HL-60 (cell line): Measurements from ENCODE around the gene AKNA.

Experiments used
- DNase-seq, 2 experiments: peaks; one replicate each; pipeline ENCODE4 v3.0.0-alpha.2; 2010 to 2020; ENCODE audit warnings: low read depth in 1 of 2, low spot score in 1 of 2
- H3K27ac ChIP-seq: fragments of 250-450 bp; sonication (Bioruptor Pico); replicated peaks from 2 replicates; pipeline ENCODE4 v1.5.1; 2020; ENCODE audit warnings: mild to moderate bottlenecking, moderate library complexity
- H3K27me3 ChIP-seq: fragments of 250-450 bp; sonication (Bioruptor Pico); 2 replicates; pipeline ENCODE4 v1.5.1; 2021; ENCODE audit warnings: mild to moderate bottlenecking, moderate library complexity; ENCODE audit not compliant: insufficient read depth, poor library complexity, severe bottlenecking
- H3K4me3 ChIP-seq: replicated peaks from 2 replicates; pipeline ENCODE4 v1.5.1; 2011; ENCODE audit warnings: mild to moderate bottlenecking, control low read depth, low read length; ENCODE audit not compliant: insufficient read depth
- CTCF ChIP-seq: IDR thresholded peaks from one replicate; pipeline ENCODE4 v1.5.1; 2011; ENCODE audit warnings: low read length, control low read depth, inconsistent platforms; ENCODE audit not compliant: insufficient read depth
- GABPA ChIP-seq: IDR thresholded peaks from 2 replicates; pipeline ENCODE4 v1.6.1; 2012; ENCODE audit warnings: low read depth
- POLR2AphosphoS5 ChIP-seq: IDR thresholded peaks from 2 replicates; pipeline ENCODE4 v1.6.1; 2012; ENCODE audit warnings: low read depth
- REST ChIP-seq: IDR thresholded peaks from 2 replicates; pipeline ENCODE4 v1.6.1; 2012; ENCODE audit warnings: low read depth; ENCODE audit not compliant: insufficient replicate concordance
- SPI1 ChIP-seq: IDR thresholded peaks from 2 replicates; pipeline ENCODE4 v1.6.1; 2012; ENCODE audit warnings: low read depth, mild to moderate bottlenecking, borderline replicate concordance
- long read RNA-seq: library from polyadenylated mRNA; unstranded; transcript quantifications from one replicate; pipeline ENCODE4 v2.0.0, GENCODE V29; 2020

The AKNA gene
- long read RNA-seq, full-length matches to known transcripts, result 4 of 75 reads
- long read RNA-seq, partial matches to known transcripts, result 53 of 75 reads
- long read RNA-seq, other reads (novel, unspliced or antisense), result 18 of 75 reads

- H3K27ac ChIP-seq, result peak within 1 kb of the TSS; percentile 82
- TF ChIP-seq SPI1 (no peak), POLR2AphosphoS5 (peak; percentile 32; the same call in 1 of the 2 replicates), GABPA (no peak), REST (no peak), CTCF (no peak)
- peak in 1 of 2 experiments; percentile 84 for DNase-seq
- no peaks in the 10 kb centered on the region for H3K27me3 ChIP-seq
- peak within 1 kb of the TSS; percentile 66 for H3K4me3 ChIP-seq
Observed at GRCh38 chr9:114387680-114388356, at the start of gene AKNA. Gene AKNA, minus strand, starts transcription at chr9:114387982. Its CDS starts 6,649 bp downstream, at chr9:114381333.

GRCh38 chr9:114437401-114437893 is 49.7 kb upstream of the AKNA start:
- TF ChIP-seq SPI1, result no peak
- TF ChIP-seq POLR2AphosphoS5, result no peak
- no peak for TF ChIP-seq REST
- TF ChIP-seq GABPA, result no peak
- no peak for TF ChIP-seq CTCF
- H3K27me3 ChIP-seq, result no peaks in the 10 kb centered on the region
- no peak overlapping the region for H3K27ac ChIP-seq
- H3K4me3 ChIP-seq, result no peak overlapping the region
- DNase-seq, result no peak

GRCh38 chr9:114434878-114435311 is 47.1 kb upstream of the AKNA start:
- H3K4me3 ChIP-seq, result no peak overlapping the region
- DNase-seq, result peak; percentile 10 to 27
- no peak overlapping the region for H3K27ac ChIP-seq
- H3K27me3 ChIP-seq, result peaks cover 6% of the 10 kb centered on the region
- TF ChIP-seq SPI1 (no peak), CTCF (peak; percentile 35)
